AG09309 (cell line): Measurements from ENCODE around the gene AGAP1.

Source experiments
- DNase-seq: peaks from one replicate; pipeline ENCODE4 v3.0.0-alpha.2; 2010; ENCODE audit warnings: low read depth
- H3K4me3 ChIP-seq: 2 replicates; pipeline ENCODE4 v1.5.1; 2011; ENCODE audit warnings: mild to moderate bottlenecking, low read depth, low read length, moderate library complexity; ENCODE audit not compliant: control insufficient read depth
- TF ChIP-seq, protein P1 (sequence below): IDR thresholded peaks from 2 replicates; pipeline ENCODE4 v1.5.1; 2011; ENCODE audit warnings: mild to moderate bottlenecking, low read depth, low read length, inconsistent platforms; ENCODE audit not compliant: insufficient read depth, control insufficient read depth; ENCODE audit errors: missing control alignments

Gene AGAP1

DNA sequence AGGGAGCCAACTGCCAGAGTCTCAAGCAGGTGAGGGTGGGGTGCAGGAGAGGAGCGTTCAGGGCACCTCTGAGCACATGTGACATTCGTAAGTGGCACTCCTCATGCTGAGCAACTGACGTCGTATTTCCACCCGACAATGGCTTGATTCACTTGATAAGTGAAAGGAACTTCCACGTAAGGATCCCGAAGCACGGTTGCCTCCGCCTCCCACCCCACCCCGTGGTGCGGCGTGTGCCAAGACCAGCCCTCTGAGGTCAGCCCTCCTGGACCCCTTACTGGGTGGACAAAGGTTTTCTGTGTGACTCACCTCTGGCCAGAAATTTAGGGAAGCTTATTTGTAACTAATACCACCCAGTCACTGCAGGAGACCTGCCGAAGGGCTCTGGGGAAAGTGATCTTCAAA, 59.9 kb downstream of the AGAP1 start:
- no peak overlapping the region for H3K4me3 ChIP-seq
- no peak for DNase-seq
- TF ChIP-seq, protein P1, sequence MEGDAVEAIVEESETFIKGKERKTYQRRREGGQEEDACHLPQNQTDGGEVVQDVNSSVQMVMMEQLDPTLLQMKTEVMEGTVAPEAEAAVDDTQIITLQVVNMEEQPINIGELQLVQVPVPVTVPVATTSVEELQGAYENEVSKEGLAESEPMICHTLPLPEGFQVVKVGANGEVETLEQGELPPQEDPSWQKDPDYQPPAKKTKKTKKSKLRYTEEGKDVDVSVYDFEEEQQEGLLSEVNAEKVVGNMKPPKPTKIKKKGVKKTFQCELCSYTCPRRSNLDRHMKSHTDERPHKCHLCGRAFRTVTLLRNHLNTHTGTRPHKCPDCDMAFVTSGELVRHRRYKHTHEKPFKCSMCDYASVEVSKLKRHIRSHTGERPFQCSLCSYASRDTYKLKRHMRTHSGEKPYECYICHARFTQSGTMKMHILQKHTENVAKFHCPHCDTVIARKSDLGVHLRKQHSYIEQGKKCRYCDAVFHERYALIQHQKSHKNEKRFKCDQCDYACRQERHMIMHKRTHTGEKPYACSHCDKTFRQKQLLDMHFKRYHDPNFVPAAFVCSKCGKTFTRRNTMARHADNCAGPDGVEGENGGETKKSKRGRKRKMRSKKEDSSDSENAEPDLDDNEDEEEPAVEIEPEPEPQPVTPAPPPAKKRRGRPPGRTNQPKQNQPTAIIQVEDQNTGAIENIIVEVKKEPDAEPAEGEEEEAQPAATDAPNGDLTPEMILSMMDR: no peak

DNA sequence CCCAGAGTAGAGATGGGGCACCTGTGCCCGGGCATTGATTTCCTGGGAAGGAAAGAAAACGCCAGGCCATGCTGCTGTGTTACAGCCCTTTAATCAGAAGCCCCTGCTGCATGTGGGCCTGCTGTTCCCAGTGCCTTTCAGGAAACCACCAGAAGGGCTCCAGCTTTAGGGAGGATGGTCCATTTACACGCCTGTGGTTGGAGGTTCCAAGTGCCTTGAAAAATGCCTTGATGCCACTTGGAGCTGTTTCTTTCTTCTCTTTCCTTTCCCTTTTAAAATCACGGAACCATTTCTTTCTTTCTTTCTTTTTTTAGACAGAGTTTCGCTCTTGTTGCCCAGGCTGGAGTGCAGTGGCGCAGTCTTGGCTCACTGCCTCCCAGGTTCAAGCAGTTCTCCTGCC, 60.5 kb downstream of the AGAP1 start:
- DNase-seq: no peak
- TF ChIP-seq, protein P1: no peak
- no peak overlapping the region for H3K4me3 ChIP-seq

DNA sequence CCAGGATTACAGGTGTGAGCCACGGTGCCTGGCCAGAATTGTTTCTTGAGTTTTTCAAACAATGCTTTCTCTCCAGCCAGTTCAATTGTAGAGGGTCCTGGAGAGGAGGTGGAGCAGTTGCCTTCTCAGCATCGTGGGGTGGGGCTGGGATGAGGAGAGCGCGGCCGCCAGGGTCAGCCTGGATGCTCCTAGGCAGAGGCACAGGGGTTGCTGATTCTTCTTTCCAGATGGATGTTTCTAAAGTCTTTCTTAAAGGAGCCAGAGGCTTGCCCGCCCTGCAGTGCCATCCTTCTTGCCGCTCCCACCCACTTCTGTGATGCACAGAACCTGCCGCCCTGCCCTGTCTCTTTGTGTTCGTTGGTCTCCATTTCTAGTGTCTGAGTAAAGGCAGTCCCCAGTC, 61.1 kb downstream of the AGAP1 start:
- TF ChIP-seq, protein P1: no peak
- no peak for DNase-seq
- H3K4me3 ChIP-seq: no peak overlapping the region

DNA sequence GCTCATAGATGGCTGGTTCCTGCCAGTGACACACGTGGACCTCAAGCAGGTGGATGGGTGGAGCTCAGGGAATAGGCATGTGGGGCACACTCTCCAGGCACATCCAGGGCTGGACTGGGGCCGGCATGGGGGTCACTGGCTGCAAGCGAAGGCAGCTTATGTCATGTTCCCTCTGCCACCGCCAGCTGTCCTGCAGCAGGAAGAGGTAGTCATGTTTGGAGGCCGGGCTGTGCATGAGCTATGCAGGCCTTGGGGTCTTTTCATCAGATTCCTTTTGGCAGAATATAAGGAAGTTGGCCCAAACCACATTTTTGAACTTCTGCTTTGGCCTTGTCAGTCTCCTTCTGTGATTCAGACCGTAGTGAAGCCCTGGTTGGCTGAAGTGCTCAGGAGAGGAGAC, 61.5 kb downstream of the AGAP1 start:
- DNase-seq: no peak
- TF ChIP-seq, protein P1: no peak
- H3K4me3 ChIP-seq: no peak overlapping the region

DNA sequence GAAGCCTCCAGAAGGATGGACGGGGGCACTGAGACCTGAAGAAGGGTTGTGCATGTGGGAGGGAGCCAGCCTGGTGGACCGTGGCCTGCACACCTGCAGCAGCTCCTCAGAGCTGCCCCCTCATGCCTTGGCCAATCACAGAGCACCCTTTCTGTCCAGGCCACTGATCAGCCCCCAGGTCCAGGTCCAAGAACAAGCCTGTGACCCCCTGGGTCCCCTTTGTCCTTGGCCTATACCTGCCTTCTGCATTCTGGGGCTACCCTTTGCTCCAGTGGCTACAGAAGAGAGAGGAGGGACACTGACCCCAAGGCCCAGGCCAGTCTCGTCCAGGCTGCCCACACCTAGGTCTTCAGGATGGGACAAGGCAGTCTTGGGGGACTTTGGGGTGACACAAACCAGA, 62.2 kb downstream of the AGAP1 start:
- TF ChIP-seq, protein P1: no peak
- no peak overlapping the region for H3K4me3 ChIP-seq

DNA sequence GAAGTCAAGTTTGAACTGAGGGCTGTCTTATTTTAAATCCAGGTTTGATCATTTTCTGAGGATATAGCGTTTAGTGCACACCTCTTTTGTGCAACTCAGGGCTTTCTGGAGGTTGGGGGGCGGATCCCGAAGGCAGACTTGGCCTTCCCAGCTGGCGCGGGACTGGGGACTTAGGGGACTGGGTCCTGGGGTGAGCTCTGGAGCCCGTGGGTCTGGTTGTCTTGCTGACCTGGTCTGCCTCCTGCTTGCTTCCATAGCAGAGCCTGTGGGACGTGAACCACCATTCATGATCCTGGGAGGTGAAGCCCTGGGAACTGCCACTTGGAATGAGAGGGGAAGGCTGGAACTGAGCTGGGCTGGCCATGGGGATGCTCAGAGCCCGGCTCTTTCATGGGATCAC, 63.1 kb downstream of the AGAP1 start:
- no peak overlapping the region for H3K4me3 ChIP-seq
- DNase-seq: no peak
- TF ChIP-seq, protein P1: no peak

More for the DNA sequence above, 62.2 kb downstream of the AGAP1 start:
- DNase-seq: no peak

DNA sequence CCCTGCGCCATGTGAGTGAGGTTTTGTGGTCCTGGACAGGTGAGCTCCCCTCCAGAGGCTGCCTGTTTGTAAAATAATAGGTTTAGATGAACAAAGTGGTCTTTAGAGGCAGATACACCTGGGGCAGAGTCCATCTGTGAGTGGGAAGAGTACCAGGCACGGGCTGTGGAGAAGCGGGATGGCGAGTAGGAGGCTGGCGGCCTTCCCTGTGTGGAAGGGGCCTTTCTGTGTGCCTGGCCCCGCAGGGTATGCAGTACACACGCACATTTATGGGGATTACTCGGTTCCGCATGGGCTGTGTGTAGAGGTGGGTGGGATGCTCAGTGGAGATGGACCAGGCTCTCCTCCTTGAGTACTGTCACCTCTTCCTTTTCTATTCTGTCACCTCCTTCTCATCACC, 64.1 kb downstream of the AGAP1 start:
- DNase-seq: no peak
- H3K4me3 ChIP-seq: no peak overlapping the region
- TF ChIP-seq, protein P1: no peak
